GM18873 (cell line): ENCODE data around the gene AMBRA1.

Source experiments
- ATAC-seq: cut with Tn5 transposase; IDR thresholded peaks from one replicate; pipeline ENCODE4 v1.9.1; 2021; ENCODE audit warnings: mild to moderate bottlenecking, moderate library complexity, moderate number of reproducible peaks; ENCODE audit not compliant: unreplicated experiment, low FRiP score

Gene AMBRA1

GRCh38 chr11:46413760-46414465 lies 179.9 kb downstream of the AMBRA1 start:
- no peak for ATAC-seq

- ATAC-seq = no peak
Measured at GRCh38 chr11:46410021-46410420, 183.8 kb downstream of the AMBRA1 start.

- ATAC-seq = no peak
Measured at GRCh38 chr11:46408407-46408986, 185.3 kb downstream of the AMBRA1 start.

- ATAC-seq = no peak
Measured at GRCh38 chr11:46407635-46408034, 186.2 kb downstream of the AMBRA1 start.

GRCh38 chr11:46404476-46405017 lies 189.3 kb downstream of the AMBRA1 start:
- no peak for ATAC-seq

- no peak for ATAC-seq
Measured at GRCh38 chr11:46402957-46403902, 190.6 kb downstream of the AMBRA1 start.

GRCh38 chr11:46397526-46397925 lies 196.3 kb downstream of the AMBRA1 start:
- no peak for ATAC-seq

GRCh38 chr11:46393759-46394158 lies 200.1 kb downstream of the AMBRA1 start:
- ATAC-seq = no peak

GRCh38 chr11:46393231-46393616 lies 200.6 kb downstream of the AMBRA1 start:
- ATAC-seq = no peak

- ATAC-seq = no peak
Measured at GRCh38 chr11:46392421-46393230, 201.2 kb downstream of the AMBRA1 start.

GRCh38 chr11:46391578-46392420 lies 202.0 kb downstream of the AMBRA1 start, which contains the start of gene CHRM4:
Gene CHRM4 (minus strand): TSS chr11:46391776. CDS start chr11:46386557, 5,219 bp downstream.
- ATAC-seq = no peak

- no peak for ATAC-seq
Measured at GRCh38 chr11:46391186-46391577, 202.6 kb downstream of the AMBRA1 start.

- ATAC-seq = no peak
Measured at GRCh38 chr11:46390331-46391171, 203.3 kb downstream of the AMBRA1 start.

GRCh38 chr11:46389450-46390330 lies 204.1 kb downstream of the AMBRA1 start:
- no peak for ATAC-seq

- ATAC-seq = no peak
Measured at GRCh38 chr11:46388619-46389449, 205.0 kb downstream of the AMBRA1 start.

- ATAC-seq = no peak
Measured at GRCh38 chr11:46387919-46388618, 205.8 kb downstream of the AMBRA1 start.
